ENCODE measurements around the gene CLDN3. TPM values are rescaled to one million over a fixed set of nuclear protein-coding genes. Genes with fewer than 3 reads are reported as not detected.

The CLDN3 gene
- total RNA-seq, 4 donors from 2014 or later: 0.80 TPM; not detected in 3

DNA sequence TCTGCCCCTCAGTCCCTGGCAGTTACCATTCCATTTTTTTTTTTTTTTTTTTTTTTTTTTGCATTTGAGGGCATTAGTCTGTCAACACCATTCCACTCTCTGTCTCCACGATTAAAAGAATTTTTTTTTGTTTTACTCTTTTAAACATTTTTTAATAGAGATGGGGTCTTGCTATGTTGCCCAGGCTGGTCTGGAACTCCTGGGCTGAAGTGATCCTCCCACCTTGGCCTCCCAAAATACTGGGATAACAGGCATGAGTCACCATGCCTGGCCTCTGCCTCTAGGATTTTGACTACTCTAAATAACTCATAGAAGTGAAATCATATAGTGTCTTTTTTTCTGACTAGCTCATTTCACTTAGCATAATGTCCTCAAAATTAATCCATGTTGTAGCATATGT, 16.5 kb upstream of the CLDN3 start:
- no peak overlapping the region for H3K27ac ChIP-seq (replicated peaks in 1 of 4)
- H3K36me3 ChIP-seq: no peaks in the 10 kb centered on the region
- no peak overlapping the region for H3K4me3 ChIP-seq
- DNase-seq (ENCODE audit: extremely low spot score): no peak
- H3K9me3 ChIP-seq: no peaks in the 10 kb centered on the region
- 86% methylated on average over 1 of the region's 1 CpG for WGBS
- H3K4me1 ChIP-seq: no peaks in the 10 kb centered on the region
- intact Hi-C loops (cut with DNase I): no loop called here
- TF ChIP-seq POLR2A (IDR thresholded peaks at IDR 0.05; ENCODE audit: low read depth) (no peak), POLR2AphosphoS5 (IDR thresholded peaks at IDR 0.05) (no peak), EP300 (IDR thresholded peaks at IDR 0.05) (no peak)
- TF ChIP-seq, protein P1, sequence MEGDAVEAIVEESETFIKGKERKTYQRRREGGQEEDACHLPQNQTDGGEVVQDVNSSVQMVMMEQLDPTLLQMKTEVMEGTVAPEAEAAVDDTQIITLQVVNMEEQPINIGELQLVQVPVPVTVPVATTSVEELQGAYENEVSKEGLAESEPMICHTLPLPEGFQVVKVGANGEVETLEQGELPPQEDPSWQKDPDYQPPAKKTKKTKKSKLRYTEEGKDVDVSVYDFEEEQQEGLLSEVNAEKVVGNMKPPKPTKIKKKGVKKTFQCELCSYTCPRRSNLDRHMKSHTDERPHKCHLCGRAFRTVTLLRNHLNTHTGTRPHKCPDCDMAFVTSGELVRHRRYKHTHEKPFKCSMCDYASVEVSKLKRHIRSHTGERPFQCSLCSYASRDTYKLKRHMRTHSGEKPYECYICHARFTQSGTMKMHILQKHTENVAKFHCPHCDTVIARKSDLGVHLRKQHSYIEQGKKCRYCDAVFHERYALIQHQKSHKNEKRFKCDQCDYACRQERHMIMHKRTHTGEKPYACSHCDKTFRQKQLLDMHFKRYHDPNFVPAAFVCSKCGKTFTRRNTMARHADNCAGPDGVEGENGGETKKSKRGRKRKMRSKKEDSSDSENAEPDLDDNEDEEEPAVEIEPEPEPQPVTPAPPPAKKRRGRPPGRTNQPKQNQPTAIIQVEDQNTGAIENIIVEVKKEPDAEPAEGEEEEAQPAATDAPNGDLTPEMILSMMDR (IDR thresholded peaks at IDR 0.05): no peak
- H3K27me3 ChIP-seq: no peaks in the 10 kb centered on the region

DNA sequence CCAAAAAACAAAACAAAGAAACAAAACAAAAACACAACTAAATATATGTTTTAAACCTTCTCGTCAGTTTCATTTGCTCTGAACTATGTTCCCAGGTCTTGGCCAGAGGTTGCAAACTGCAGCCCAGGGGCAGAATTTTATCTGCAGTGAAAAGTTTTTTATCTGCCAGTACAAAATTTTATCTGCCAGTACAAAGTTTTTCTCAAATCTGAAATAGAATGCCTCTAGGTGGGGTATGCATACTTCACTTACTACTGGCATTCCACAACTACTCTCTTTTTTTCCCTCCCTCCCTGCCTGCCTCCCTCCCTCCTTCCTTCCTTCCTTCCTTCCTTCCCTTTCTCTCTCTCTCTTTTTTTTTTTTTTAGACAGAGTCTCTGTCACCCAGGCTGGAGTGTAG, 9.4 kb upstream of the CLDN3 start:
- H3K9me3 ChIP-seq: no peaks in the 10 kb centered on the region
- H3K27me3 ChIP-seq: no peaks in the 10 kb centered on the region

DNA sequence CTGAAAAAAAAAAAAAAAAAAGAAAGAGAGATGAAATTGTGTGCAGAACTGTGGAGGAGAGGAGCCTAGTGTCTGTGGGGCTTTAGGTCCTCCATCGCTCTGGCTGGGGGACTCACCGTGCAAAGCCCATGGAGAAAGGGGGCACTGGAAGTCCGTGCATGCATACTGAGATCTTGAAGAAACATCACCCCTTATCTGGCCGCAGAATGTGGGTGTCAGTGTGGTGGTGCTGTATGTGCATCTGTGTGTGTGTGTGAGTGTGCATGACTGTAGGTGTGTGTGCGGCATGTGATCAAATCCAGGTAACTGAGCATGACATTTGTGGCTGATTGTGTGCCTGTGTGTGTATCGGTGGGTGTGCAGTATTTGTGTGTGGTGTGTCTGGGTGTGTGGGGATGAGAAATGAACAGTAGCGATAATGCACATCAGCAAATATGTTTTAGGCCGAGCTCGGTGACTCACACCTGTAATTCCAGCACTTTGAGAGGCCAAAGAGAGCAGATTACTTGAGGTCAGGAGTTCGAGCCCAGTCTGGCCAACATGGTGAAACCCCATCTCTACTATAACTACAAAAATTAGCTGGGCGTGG, 8.8 kb upstream of the CLDN3 start:
- TF ChIP-seq POLR2AphosphoS5 (IDR thresholded peaks at IDR 0.05): no peak
- no peak for DNase-seq (ENCODE audit: extremely low spot score)
- WGBS: 90% methylated on average over 11 of the region's 11 CpGs
- Histone ChIP-seq H3K36me3 (no peaks in the 10 kb centered on the region), H3K4me1 (no peaks in the 10 kb centered on the region), H3K27me3 (no peaks in the 10 kb centered on the region), H3K27ac (replicated peaks in 1 of 4) (no peak overlapping the region), H3K9me3 (no peaks in the 10 kb centered on the region), H3K4me3 (no peak overlapping the region)
- intact Hi-C loops (cut with DNase I): no loop called here

More for the DNA sequence above, 9.4 kb upstream of the CLDN3 start:
- intact Hi-C loops (cut with DNase I): no loop called here
- Histone ChIP-seq H3K27ac (replicated peaks in 1 of 4) (no peak overlapping the region), H3K4me1 (no peaks in the 10 kb centered on the region), H3K4me3 (no peak overlapping the region), H3K36me3 (no peaks in the 10 kb centered on the region)
- TF ChIP-seq, protein P1 (IDR thresholded peaks at IDR 0.05): no peak
- no peak for TF ChIP-seq POLR2A (IDR thresholded peaks at IDR 0.05; ENCODE audit: low read depth)
- TF ChIP-seq POLR2AphosphoS5 (IDR thresholded peaks at IDR 0.05): no peak
- TF ChIP-seq EP300 (IDR thresholded peaks at IDR 0.05): no peak
- 84% methylated on average over 1 of the region's 1 CpG for WGBS
- no peak for DNase-seq (ENCODE audit: extremely low spot score)

DNA sequence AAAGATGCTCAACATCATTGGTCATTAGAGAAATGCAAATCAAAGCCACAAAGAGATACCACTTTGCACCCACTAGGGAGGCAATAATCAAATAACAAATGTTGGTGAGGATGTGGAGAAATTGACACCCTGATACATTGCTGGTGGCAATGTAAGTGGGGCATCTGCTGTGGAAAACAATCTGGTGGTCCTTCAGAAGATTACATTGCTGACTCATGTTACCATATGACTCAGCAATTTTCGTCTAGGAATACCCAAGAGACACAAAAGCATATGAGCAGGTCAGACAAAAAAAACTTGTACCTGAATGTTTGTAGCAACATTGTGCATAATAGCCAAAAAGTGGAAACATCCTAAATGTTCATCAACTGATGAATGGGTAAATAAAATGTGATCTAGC, 4.9 kb upstream of the CLDN3 start:
- intact Hi-C loops (cut with DNase I): no loop called here
- TF ChIP-seq EP300 (IDR thresholded peaks at IDR 0.05) (no peak), POLR2AphosphoS5 (IDR thresholded peaks at IDR 0.05) (no peak), POLR2A (IDR thresholded peaks at IDR 0.05; ENCODE audit: low read depth) (no peak)
- TF ChIP-seq, protein P1 (IDR thresholded peaks at IDR 0.05): no peak
- DNase-seq (ENCODE audit: extremely low spot score): no peak

DNA sequence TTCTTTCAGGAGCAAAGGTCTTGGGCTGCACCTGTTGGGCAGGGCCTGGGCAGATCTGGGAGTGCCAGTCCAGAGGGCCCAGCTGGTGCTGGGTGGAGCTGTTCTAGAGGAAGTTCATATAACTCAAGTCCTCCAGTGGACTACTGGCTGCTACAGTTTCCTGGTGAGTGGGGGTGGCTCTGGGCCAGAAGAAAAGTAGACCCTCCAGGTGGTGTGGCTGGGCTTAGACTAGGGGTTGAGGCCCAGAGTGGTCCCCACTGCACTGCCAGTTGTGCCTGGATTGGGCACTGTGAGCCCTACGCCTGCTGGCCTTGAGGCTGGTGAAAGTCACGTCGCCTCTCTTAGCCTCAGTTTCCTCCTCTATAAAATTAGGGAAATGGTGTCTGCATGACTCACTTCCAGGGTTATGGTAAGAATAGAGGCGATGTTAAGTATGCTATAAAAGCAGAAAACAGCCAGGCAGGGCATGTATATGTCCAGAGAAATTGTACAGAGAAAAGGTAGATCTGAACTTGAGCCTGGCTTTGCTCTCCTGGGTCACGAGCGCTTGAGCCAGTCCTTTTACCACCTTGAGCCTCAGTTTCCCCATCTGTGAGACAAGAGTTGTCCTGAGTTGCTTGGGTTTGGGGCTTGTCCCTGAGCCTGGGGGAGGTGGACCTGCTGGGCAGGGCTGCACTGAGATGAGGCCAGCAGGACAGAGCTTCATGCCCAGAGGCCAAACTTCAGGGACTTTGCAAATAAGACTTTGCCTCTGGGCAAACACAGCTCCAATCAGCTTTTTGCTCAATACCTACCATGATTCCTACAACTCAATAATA, 3.8 kb upstream of the CLDN3 start:
- Histone ChIP-seq H3K27ac (replicated peaks in 1 of 4) (no peak overlapping the region), H3K4me3 (no peak overlapping the region), H3K27me3 (peaks cover 0 to 38% (median 21%) of the 10 kb centered on the region in 4 donors), H3K9me3 (no peaks in the 10 kb centered on the region), H3K4me1 (peaks cover 8 to 20% (median 16%) of the 10 kb centered on the region in 4 donors), H3K36me3 (no peaks in the 10 kb centered on the region)
- no peak for DNase-seq (ENCODE audit: extremely low spot score)
- intact Hi-C loops (cut with DNase I): no loop called here
- WGBS: 85% methylated on average over 6 of the region's 6 CpGs
- TF ChIP-seq POLR2A (IDR thresholded peaks at IDR 0.05; ENCODE audit: low read depth) (no peak), EP300 (IDR thresholded peaks at IDR 0.05) (no peak), POLR2AphosphoS5 (IDR thresholded peaks at IDR 0.05) (no peak)
- TF ChIP-seq, protein P1 (IDR thresholded peaks at IDR 0.05): no peak

More for the DNA sequence above, 4.9 kb upstream of the CLDN3 start:
- Histone ChIP-seq H3K27me3 (peaks cover 0 to 27% (median 11%) of the 10 kb centered on the region in 4 donors), H3K27ac (replicated peaks in 1 of 4) (no peak overlapping the region), H3K9me3 (no peaks in the 10 kb centered on the region), H3K4me3 (no peak overlapping the region), H3K36me3 (no peaks in the 10 kb centered on the region), H3K4me1 (peaks cover 8 to 10% (median 9%) of the 10 kb centered on the region in 4 donors)
- 6% methylated on average over 1 of the region's 1 CpG for WGBS
